T47D (cell line): ENCODE measurements around the gene RPL22L1.

Experiments
- DNase-seq, 2 experiments: peaks; one replicate each; pipeline versions ENCODE4 v3.0.0 to v3.0.0-alpha.2; 2011 to 2012; ENCODE audit warnings: low read depth in 1 of 2, low spot score in 1 of 2
- JUND ChIP-seq: IDR thresholded peaks from 2 replicates; pipeline ENCODE4 v1.6.1; 2012; ENCODE audit warnings: low read depth
- in situ Hi-C: cut with HindIII; loops from 2 replicates; pipeline ENCODE4 v1.10.0; 2016; ENCODE audit warnings: low sequenced_read_pairs, low pct_unique_long_range_greater_than_20kb

The RPL22L1 gene

DNA sequence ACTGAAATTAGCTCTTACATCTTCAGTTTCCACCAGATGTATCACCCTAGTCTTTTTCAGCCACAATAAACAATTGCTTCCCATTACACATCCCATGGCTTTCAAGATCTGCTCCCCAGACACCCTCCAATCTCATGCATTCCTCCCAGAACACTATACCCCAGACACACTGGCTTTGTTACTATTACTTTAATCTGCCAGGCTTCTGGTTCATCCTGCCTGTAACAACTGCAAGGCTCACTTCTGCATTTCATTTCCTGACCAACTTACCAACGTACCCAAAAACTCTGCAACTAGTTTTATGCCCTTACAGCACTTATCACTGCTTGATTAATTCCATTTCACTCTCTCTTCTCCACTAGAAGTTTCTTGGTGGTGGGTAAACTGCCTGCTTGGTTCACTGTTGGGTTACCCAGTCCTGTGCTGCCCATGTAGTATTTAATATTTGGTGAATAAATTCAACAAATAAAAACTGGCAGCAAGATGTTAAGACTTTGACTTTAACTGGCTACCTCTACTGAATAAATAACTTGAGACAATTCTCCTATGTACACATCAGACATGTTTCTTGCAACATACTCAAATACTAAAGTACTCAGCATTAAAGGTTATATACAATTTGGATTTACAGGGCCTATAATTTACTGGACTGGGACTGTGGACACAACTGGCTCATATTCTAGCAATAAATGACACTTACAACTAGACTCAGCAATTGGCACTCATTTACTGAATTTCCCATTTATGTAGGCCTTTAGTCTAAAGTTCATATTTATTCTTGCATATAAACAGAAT is 2.7 kb downstream of the RPL22L1 start:
- TF ChIP-seq JUND: no peak
- in situ Hi-C loops: no loop called here
- DNase-seq: peak in 1 of 2 experiments; percentile 38

DNA sequence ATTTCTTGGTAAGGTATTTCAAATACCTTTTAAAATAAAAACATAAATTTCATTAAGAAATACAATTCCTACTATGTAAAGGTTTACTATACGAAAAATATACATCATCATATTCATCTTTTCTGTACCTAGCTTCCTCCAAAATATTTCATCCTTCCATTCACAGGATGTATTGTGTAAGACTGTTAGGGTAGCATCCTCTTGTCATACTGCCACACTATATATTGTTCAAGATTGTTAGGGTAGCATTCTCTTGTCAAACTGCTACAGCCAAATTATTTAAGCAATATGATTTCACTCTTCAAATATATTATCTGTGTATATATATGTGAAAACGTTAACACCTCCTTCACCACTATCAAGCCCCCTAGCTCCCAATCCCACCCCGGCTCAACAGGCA is 3.5 kb downstream of the RPL22L1 start:
- in situ Hi-C loops: no loop called here
- TF ChIP-seq JUND: no peak
- no peak for DNase-seq

DNA sequence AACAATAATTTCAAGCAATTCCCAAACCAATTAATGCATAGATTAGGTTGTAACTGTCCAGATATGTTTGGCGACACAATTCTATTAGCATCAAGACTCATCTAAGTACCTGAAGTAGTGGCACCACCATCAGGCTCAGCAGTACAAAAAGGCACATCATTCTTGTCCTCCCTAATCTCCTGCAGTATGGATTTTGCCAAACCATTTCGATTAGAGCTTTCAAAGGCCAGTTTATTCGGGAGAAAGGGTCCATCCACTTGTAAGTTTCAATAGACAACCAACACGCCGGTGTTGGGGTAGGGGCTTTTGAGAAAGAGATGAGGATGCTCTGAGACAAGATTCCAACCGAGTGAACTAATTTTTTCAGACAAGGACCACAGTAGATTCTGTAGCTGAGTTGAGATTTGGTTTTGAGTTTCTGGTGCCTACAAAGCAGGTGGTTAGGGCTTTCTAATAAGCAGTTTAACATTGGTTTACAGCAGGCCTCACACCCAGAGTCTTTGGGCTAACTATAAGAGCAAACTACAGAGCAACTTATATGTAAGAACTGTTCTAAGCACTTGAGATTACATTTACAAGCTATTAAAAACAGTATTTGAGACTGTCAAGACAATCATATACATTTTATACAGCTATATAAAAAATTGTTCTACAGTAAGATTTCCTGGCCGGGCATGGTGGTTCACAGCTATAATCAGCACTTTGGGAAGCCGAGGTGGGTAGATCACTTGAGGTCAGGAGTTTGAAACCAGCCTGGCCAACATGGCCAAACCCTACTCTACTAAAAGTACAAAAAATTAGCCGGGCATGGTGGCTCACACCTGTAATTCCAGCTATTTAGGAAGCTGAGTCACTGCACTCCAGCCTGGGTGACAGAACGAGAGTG is 4.5 kb downstream of the RPL22L1 start:
- in situ Hi-C loops: no loop called here
- DNase-seq: peak in 1 of 2 experiments; percentile 47
- TF ChIP-seq JUND: no peak

DNA sequence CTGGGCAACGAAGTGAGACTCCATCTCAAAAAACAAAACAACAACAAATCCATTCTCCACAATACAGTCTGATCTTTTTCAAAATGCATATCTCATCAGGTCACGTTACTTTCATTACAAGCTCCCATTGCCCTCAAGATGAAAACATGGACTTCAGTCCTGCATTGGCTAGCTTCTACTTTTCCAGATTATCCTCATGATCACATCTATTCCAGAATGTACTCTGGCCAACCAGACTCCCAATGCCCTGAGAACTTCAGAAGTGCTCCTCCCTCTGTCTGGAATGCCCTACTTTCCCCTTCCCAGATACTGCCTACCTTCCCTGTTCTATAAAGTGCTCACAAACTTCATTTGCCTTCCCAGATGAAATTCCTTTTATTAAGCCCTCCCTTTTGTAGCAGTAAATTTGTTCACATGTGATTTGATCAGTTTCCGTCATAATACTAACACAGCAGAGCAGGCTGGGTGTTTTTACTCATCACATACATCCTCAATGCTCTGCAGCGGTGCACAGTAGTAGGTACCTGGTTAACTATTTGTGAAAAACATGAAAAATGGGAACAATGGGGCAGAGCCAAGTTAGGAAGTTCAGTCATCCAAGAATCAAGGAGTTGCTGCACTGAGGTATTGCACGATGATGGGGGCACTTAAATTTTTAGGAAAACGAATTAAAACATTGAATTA is 5.3 kb downstream of the RPL22L1 start:
- in situ Hi-C loops: no loop called here
- peak in 1 of 2 experiments; percentile 70 for DNase-seq
- no peak; the same call in none of the 2 replicates for TF ChIP-seq JUND

DNA sequence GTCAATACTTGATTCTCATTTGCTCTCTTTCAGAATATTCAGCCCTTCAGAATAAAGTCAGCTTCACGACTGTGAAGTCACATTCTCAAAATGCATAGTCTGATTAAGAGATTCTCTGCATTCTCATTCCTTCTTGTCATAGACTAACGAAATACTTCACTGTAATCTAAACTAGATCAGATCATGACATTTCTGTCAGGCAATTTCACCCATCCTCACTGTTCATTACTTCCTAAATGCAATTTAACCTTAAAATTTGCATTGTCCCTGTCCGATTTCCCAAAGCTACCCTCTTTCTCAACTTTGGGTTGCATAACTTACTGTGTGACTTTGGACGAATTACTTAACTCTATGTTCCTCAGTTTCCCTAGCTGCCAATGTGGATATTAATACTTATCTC is 6.2 kb downstream of the RPL22L1 start:
- DNase-seq: peak in 1 of 2 experiments; percentile 33
- in situ Hi-C loops: no loop called here
- TF ChIP-seq JUND: 0 out of 2 replicates have a peak, but pooled peaks have one; percentile 7

DNA sequence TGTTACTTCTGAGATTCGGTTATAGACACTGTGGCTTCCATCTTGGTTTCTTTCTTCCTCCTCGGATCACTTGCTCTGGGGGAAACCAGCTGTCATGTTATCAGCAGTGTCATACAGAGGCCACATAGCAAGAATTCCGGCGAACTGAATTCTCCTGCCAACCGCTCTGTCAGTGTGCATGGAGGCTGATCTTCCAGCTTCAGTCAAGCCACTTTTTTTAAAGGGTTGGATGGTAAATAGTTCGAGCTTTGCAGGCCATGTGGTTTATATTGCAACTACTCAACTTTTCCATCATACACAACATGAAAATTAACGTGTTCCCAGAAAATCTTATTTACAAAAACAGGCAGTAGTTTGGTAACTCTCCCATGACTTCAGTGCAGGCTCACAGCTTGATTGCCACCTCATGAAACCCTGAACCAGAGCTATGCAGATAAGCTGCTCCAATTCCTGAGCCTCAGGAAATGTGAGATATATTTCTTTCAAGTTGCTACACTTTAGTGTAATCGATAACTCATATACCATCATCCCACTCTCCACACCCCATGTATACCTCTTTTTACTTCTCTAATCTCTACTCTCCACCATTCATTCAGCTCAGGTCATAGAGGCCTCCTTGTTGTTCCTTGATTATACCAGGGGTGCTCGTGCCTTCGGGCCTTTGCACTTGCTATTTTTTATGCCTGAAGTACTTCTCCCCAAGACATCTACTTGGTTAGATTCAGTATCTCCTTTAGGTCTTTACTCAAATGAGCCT is 7.2 kb downstream of the RPL22L1 start:
- in situ Hi-C loops: no loop called here
- TF ChIP-seq JUND: no peak
- peak in 1 of 2 experiments; percentile 25 for DNase-seq

DNA sequence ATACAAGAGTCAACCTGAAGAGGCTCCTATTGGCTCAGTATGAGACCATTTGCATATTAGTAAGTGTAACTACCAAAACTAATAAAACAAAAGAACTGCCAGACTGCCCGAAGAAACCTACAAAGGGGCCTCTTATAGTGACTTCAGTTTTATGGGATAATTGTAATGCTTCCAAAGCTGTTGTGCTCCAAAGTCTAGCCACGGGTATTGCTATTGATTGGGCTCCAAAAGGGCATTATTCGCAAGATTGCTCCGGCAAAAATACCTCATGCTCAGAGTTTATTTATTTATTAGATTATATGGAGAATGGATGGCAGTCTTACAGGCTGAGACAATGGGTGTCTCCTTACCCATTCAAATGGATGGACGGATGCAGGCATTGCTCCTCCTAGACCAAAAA is 11.4 kb downstream of the RPL22L1 start:
- in situ Hi-C loops: no loop called here
- no peak for DNase-seq
- TF ChIP-seq JUND: no peak

DNA sequence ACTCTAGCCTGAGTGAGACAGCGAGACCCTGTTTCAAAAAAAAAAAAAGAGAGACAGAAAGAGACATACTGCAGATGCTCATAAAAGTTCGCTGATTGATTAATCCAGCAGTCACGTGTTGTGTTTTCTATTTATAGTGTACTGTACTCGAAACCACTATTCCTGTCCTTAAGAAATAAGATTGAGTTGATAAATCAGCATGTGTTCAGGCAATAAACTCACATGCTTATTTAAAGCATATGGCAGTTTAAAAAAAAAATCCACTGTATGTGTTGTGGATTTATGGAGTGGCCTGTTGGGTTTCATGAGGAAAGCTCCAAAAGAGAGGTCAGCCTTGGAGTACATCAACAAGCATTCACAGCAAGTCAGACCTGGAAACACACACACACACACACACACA is 17.7 kb downstream of the RPL22L1 start:
- in situ Hi-C loops: no loop called here
- no peak for DNase-seq

DNA sequence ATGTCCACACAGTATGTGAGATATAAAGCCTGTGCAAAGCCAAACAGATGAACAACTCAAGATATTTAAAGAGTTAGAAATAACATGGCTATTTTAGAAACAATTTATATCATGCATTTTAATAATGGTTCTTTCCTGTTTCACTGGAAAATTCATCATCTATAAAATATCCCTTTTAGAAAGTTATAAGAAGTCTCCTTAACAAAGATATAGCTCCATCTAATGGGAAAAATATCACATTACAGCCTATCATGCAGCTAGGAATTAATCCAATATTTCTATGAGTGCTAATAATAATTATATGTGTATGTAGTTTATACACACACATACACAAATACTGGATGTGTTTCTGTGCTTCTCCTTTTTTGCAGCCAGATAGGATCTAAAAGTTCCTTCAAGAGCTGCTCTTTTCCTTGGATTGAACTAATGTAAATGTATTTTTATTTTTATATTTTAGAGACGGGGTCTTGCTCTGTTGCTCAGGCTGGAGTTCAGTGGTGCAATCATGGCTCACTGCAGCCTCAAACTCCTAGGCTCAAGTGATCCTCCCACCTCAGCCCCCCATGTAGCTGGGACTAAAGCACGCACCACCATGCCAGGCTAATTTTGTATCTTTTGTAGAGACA is 21.6 kb downstream of the RPL22L1 start:
- TF ChIP-seq JUND: no peak
- in situ Hi-C loops: no loop called here
- DNase-seq: peak; percentile 41 to 47

More for the DNA sequence above, 17.7 kb downstream of the RPL22L1 start:
- no peak for TF ChIP-seq JUND

DNA sequence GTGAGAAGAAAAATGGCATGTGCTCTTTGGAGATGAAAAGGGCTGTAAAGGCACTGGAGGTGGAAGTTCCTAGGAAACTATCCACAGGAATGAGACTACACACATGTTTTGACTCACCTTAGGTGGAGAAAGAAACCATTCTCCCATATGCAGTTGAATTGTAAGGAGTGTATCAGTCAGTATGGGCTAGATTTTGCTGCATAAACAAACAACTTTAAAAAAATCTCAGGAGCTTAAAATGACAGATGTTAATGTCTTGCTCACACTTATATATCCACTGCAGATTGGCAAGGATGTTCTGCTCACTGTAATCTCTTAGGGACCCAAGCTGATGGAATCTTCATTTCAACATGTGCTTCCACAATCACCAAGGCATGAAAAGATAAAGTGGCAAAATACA is 25.6 kb downstream of the RPL22L1 start:
- DNase-seq: no peak
- in situ Hi-C loops: no loop called here
- no peak for TF ChIP-seq JUND

DNA sequence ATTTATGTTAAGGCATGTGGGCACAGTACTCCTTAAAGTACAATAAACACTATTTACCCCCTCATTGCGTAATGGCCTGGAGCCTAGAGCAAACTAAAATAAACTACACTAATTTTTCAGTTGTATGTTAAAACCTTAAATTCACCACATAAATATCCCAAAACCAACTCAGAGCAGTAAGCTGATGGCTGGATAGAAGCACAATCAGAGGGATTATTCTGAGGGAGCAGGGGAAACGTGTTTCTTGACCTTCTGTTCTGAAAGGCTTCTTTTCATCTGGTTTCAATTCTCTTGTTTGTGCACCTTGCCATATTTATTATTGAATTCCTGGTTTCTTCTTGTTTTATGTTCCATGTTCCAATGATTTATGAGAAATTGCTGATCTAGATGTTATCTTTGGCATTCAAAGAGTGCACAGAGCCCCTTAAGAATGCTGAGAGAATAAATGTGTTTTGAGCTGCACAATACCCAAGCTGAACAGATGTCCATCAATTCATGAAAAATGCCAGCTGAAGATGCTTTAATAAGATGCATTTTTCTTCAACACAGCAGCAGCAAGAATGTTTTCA is 29.6 kb downstream of the RPL22L1 start:
- DNase-seq: no peak
- in situ Hi-C loops: no loop called here
- TF ChIP-seq JUND: no peak
